Activated CD8-positive, alpha-beta T cell treated with anti-CD3 and anti-CD28 coated beads for 36 hours (primary cell): ENCODE data around the gene ANTKMT. TPM values are rescaled to one million over a fixed set of nuclear protein-coding genes. Genes with fewer than 3 reads are reported as not detected.
A peak's percentile ranks its signal among the peaks of the same experiment; 100 is the strongest.

Experiments used
- ATAC-seq: fragments of 200-7000 bp; cut with Tn5 transposase; one replicate; pipeline ENCODE4 v1.10.0; 2021; ENCODE audit warnings: mild to moderate bottlenecking, moderate library complexity
- CTCF ChIA-PET: fragments of 350-600 bp; sonication (Branson Sonifier 250); formaldehyde crosslinking; loops from one replicate; lab custom pipeline; 2021; ENCODE audit warnings: antibody characterized with exemption; lab: Charles Lee
- POLR2A ChIA-PET: fragments of 350-600 bp; sonication (Branson Sonifier 250); formaldehyde crosslinking; loops from one replicate; lab custom pipeline; 2021; ENCODE audit warnings: antibody characterized with exemption; lab: Charles Lee
- DNase-seq: peaks from one replicate; pipeline ENCODE4 v3.0.0-alpha.2; 2020
- H3K27ac Mint-ChIP-seq: one replicate; pipeline ENCODE4 v1.8.0; 2021; ENCODE audit warnings: mild to moderate bottlenecking, mixed read lengths
- H3K27me3 Mint-ChIP-seq: one replicate; pipeline ENCODE4 v1.8.0; 2021; ENCODE audit warnings: mixed read lengths
- H3K36me3 Mint-ChIP-seq: one replicate; pipeline ENCODE4 v1.8.0; 2021; ENCODE audit warnings: low read depth, mixed read lengths
- H3K4me1 Mint-ChIP-seq: one replicate; pipeline ENCODE4 v1.8.0; 2021; ENCODE audit warnings: low read depth, mixed read lengths
- H3K4me3 Mint-ChIP-seq: one replicate; pipeline ENCODE4 v1.8.0; 2021; ENCODE audit warnings: mild to moderate bottlenecking, moderate library complexity, mixed read lengths
- H3K9me3 Mint-ChIP-seq: one replicate; pipeline ENCODE4 v1.8.0; 2021; ENCODE audit warnings: mixed read lengths
- CTCF ChIP-seq: fragments of 200-600 bp; IDR thresholded peaks from one replicate; pipeline ENCODE4 v1.8.0; 2022; ENCODE audit warnings: antibody characterized with exemption, mild to moderate bottlenecking
- intact Hi-C: fragments of 100-400 bp; cut with micrococcal nuclease; formaldehyde crosslinking; loops from one replicate; pipeline ENCODE4 v1.10.0; 2022
- total RNA-seq, 2 experiments: library from RNA; stranded (reverse); gene quantifications; one replicate each; pipeline ENCODE4 v1.2.3, GENCODE V29; 2021

ANTKMT gene
- total RNA-seq, 2 experiments from 2014 or later, result 34.3 to 38.4 TPM

GRCh38 chr16:716768-717325 is 4.1 kb upstream of the ANTKMT start:
- ChIA-PET CTCF (interaction anchor here (8.1 to 11.9 kb wide), 2 partner anchors 13 to 69 kb away, joined by 149 to 207 read pairs; partner anchors contain the start of genes ANTKMT, CCDC78, CHTF18 and HAGHL), POLR2A (interaction anchor here (1.1 to 3.9 kb wide), 5 partner anchors 9 to 36 kb away, joined by 4 to 37 read pairs (median 7); partner anchors contain the start of genes CCDC78, HAGHL and STUB1)
- Mint-ChIP-seq H3K4me1 (peaks cover 27% of the 10 kb centered on the region), H3K27me3 (peaks cover 7% of the 10 kb centered on the region), H3K36me3 (no peaks in the 10 kb centered on the region), H3K9me3 (no peaks in the 10 kb centered on the region), H3K4me3 (peak overlapping the region; percentile 80), H3K27ac (no peak overlapping the region)
- intact Hi-C loops, result no loop called here
- ATAC-seq (no peak), DNase-seq (no peak)
- no peak for TF ChIP-seq CTCF

- DNase-seq (no peak), ATAC-seq (no peak)
- ChIA-PET CTCF (interaction anchor here (8.1 to 11.9 kb wide), 2 partner anchors 12 to 68 kb away, joined by 149 to 207 read pairs; partner anchors contain the start of genes ANTKMT, CCDC78, CHTF18 and HAGHL), POLR2A (interaction anchor here (1.4 to 2.4 kb wide), 2 partner anchors 17 to 22 kb away, joined by 7 to 11 read pairs; no protein-coding TSS in a partner anchor)
- no peak for TF ChIP-seq CTCF
- peaks cover 26% of the 10 kb centered on the region for H3K4me1 Mint-ChIP-seq
- intact Hi-C loops, result no loop called here
- H3K36me3 Mint-ChIP-seq, result no peaks in the 10 kb centered on the region
- peaks cover 6% of the 10 kb centered on the region for H3K27me3 Mint-ChIP-seq
- no peak overlapping the region for H3K4me3 Mint-ChIP-seq
- H3K27ac Mint-ChIP-seq, result no peak overlapping the region
- H3K9me3 Mint-ChIP-seq, result no peaks in the 10 kb centered on the region
Observed at GRCh38 chr16:717450-718245, 3.3 kb upstream of the ANTKMT start.

- Mint-ChIP-seq H3K4me1 (peaks cover 28% of the 10 kb centered on the region), H3K9me3 (no peaks in the 10 kb centered on the region), H3K4me3 (peak overlapping the region; percentile 10), H3K27me3 (peaks cover 3% of the 10 kb centered on the region), H3K27ac (no peak overlapping the region), H3K36me3 (no peaks in the 10 kb centered on the region)
- intact Hi-C loops, result no loop called here
- DNase-seq, result no peak
- TF ChIP-seq CTCF, result no peak
- POLR2A ChIA-PET, result interaction anchor here (2.9 to 8.1 kb wide), 2 partner anchors 10 to 20 kb away, joined by 13 to 84 read pairs; partner anchors contain the start of genes CIAO3 and HAGHL
- ATAC-seq, result no peak
- CTCF ChIA-PET, result no interaction called here
Observed at GRCh38 chr16:718389-718788, 2.6 kb upstream of the ANTKMT start.

GRCh38 chr16:718922-719321 is 2.0 kb upstream of the ANTKMT start:
- H3K4me3 Mint-ChIP-seq, result peak overlapping the region; percentile 78
- no peak for TF ChIP-seq CTCF
- no peak for ATAC-seq
- peaks cover 2% of the 10 kb centered on the region for H3K27me3 Mint-ChIP-seq
- peaks cover 28% of the 10 kb centered on the region for H3K4me1 Mint-ChIP-seq
- DNase-seq, result no peak
- no peaks in the 10 kb centered on the region for H3K9me3 Mint-ChIP-seq
- ChIA-PET CTCF (interaction anchor here (1.1 kb wide), 1 partner anchor 339 kb away, joined by 4 read pairs; no protein-coding TSS in a partner anchor), POLR2A (interaction anchor here (0.7 to 8.1 kb wide), 3 partner anchors 9 to 23 kb away, joined by 3 to 84 read pairs (median 13); partner anchors contain the start of genes CIAO3 and HAGHL)
- peak overlapping the region; percentile 72 for H3K27ac Mint-ChIP-seq
- no peaks in the 10 kb centered on the region for H3K36me3 Mint-ChIP-seq
- intact Hi-C loops, result no loop called here
